Right atrium auricular region (tissue), 2 donors: ENCODE data around the gene KDM2B. TPM values are rescaled to one million over a fixed set of nuclear protein-coding genes. Genes with fewer than 3 reads are reported as not detected.

Source experiments
- DNase-seq: peaks from one replicate; pipeline ENCODE4 v3.0.0-alpha.2; 2019; ENCODE audit warnings: low spot score
- H3K27ac ChIP-seq, 2 donors: fragments of 200-600 bp; sonication (generic); 1 replicate in 1 of 2; 2 replicates in 1 of 2; pipeline ENCODE4 v1.5.1; 2016 to 2019
- H3K27me3 ChIP-seq, 2 donors: fragments of 200-600 bp; sonication (generic); one replicate each; pipeline versions ENCODE4 v1.5.1 to v1.6.0; 2017 to 2019
- H3K36me3 ChIP-seq: fragments of 200-600 bp; sonication (generic); one replicate; pipeline ENCODE4 v1.5.1; 2016
- H3K4me1 ChIP-seq, 2 donors: fragments of 200-600 bp; sonication (generic); one replicate each; pipeline versions ENCODE4 v1.5.1 to v1.6.0; 2017 to 2019
- H3K4me3 ChIP-seq, 2 donors: fragments of 200-600 bp; sonication (generic); 1 replicate in 1 of 2; 2 replicates in 1 of 2; pipeline ENCODE4 v1.5.1; 2017 to 2019; ENCODE audit warnings: mild to moderate bottlenecking in 1 of 2, moderate library complexity in 1 of 2
- H3K9me3 ChIP-seq, 2 donors: fragments of 200-600 bp; sonication (generic); one replicate each; pipeline ENCODE4 v1.5.1; 2019
- total RNA-seq, 2 donors: library from RNA; depleted of rRNA; stranded (reverse); fragments of >200 nt; gene quantifications; one replicate each; pipeline ENCODE4 v1.1.0, GENCODE V29; 2016
- TF ChIP-seq, protein P1 (sequence below), 2 donors: fragments of 200-600 bp; sonication (generic); IDR thresholded peaks; one replicate each; pipeline ENCODE4 v1.5.1; 2019; ENCODE audit warnings: antibody characterized with exemption in 2 of 2

Gene KDM2B
- total RNA-seq, 2 donors from 2014 or later = 9.5 to 10.8 TPM

DNA sequence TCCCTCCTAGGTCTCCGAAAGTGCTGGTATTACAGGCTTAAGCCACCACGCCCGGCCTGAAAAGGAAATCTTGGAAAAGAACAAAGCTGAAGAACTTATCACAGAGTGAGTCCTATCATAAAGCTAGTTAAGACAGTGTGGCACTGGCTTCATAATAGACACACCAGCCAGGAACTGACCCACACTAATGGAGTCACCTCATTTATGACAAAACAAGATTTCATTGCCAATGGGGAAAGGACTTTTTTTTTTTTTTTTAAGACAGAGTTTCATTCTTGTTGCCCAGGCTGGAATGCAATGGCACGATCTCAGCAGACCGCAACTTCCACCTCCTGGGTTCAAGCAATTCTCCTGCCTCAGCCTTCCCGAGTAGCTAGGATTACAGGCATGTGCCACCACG lies 15.7 kb downstream of the KDM2B start:
- H3K36me3 ChIP-seq = no peaks in the 10 kb centered on the region
- H3K4me3 ChIP-seq = no peak overlapping the region
- no peak for DNase-seq
- H3K4me1 ChIP-seq = peaks cover 0 to 15% of the 10 kb centered on the region in 2 donors
- no peak overlapping the region for H3K27ac ChIP-seq
- no peaks in the 10 kb centered on the region for H3K27me3 ChIP-seq
- no peaks in the 10 kb centered on the region for H3K9me3 ChIP-seq
- TF ChIP-seq, protein P1, sequence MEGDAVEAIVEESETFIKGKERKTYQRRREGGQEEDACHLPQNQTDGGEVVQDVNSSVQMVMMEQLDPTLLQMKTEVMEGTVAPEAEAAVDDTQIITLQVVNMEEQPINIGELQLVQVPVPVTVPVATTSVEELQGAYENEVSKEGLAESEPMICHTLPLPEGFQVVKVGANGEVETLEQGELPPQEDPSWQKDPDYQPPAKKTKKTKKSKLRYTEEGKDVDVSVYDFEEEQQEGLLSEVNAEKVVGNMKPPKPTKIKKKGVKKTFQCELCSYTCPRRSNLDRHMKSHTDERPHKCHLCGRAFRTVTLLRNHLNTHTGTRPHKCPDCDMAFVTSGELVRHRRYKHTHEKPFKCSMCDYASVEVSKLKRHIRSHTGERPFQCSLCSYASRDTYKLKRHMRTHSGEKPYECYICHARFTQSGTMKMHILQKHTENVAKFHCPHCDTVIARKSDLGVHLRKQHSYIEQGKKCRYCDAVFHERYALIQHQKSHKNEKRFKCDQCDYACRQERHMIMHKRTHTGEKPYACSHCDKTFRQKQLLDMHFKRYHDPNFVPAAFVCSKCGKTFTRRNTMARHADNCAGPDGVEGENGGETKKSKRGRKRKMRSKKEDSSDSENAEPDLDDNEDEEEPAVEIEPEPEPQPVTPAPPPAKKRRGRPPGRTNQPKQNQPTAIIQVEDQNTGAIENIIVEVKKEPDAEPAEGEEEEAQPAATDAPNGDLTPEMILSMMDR (IDR thresholded peaks at IDR 0.05) = no peak

DNA sequence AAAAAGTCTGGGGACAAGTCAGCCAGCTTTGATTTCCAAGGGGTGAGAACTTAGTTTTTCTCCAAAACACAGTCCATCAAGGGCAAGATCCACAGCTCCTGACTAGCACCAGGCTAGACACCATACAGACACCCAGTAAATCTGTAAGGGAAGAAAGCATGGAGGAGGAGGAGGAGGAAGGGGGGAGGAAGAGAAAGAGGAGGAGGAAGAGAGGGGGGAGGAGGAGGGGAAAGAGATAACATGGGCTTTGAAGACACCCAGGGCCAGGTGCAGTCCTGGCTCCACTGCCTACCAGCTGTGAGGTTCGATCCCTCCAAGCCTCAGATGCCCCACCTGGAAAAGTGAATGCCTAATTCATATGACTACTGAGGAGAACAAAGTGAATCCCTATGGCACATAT lies 18.3 kb downstream of the KDM2B start:
- Histone ChIP-seq H3K4me1 (no peaks in the 10 kb centered on the region), H3K36me3 (no peaks in the 10 kb centered on the region), H3K4me3 (no peak overlapping the region), H3K27ac (no peak overlapping the region), H3K27me3 (no peaks in the 10 kb centered on the region), H3K9me3 (no peaks in the 10 kb centered on the region)
- no peak for DNase-seq
- TF ChIP-seq, protein P1 (IDR thresholded peaks at IDR 0.05) = no peak

DNA sequence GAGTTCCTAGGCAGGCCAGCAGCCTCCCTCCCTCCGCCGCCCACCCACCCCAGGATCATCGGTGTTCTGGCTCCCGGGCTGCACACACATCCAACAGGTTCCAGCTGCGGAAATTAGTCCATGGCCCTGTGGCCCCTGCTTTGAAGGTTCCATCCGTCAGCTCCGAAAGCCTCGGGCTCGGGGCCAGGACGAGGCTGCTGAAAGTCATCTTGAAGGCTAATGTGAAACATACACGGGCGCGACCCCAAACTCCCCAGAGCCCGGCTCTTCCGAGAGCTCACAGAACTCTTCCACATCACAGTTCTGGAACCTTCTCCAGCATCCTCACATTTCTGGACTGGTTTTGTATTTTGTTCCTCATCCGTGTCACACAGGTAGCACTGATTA lies 19.8 kb downstream of the KDM2B start:
- Histone ChIP-seq H3K27ac (no peak overlapping the region), H3K4me1 (no peaks in the 10 kb centered on the region), H3K27me3 (no peaks in the 10 kb centered on the region), H3K36me3 (no peaks in the 10 kb centered on the region), H3K4me3 (no peak overlapping the region), H3K9me3 (no peaks in the 10 kb centered on the region)
- TF ChIP-seq, protein P1 (IDR thresholded peaks at IDR 0.05) = no peak
- no peak for DNase-seq

DNA sequence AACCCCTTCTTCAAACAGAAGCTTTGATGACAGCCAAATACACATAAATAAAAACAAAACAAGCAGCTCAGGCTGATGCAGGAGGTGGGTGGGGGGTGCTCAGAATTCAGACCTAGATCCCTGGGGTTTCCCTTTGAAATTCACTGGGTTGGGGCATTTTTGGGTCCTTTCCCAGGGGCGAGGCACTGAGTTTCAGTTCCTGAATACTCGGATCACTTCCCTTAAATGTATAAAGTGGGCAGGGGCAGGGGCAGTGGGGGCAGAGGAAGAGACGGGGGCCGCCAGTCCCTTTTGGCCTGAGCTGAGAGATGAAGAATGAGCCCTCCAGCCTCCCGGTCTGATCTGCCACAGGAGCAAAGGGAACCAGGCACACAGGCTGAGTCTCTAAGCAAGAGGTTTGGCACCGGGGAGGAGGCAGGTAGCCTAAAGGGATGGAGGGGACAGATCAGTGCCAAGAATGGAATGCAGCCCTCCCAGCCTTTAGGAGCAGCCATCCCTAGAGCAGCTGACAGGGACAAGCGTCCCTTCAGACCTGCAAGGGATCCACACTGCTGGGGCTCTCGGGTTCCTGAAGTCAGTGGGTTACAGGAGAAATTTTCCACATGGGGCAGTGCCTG lies 20.3 kb downstream of the KDM2B start:
- H3K36me3 ChIP-seq = no peaks in the 10 kb centered on the region
- no peaks in the 10 kb centered on the region for H3K4me1 ChIP-seq
- H3K9me3 ChIP-seq = no peaks in the 10 kb centered on the region
- H3K4me3 ChIP-seq = no peak overlapping the region
- no peak overlapping the region for H3K27ac ChIP-seq
- TF ChIP-seq, protein P1 (IDR thresholded peaks at IDR 0.05) = no peak
- DNase-seq = no peak
- no peaks in the 10 kb centered on the region for H3K27me3 ChIP-seq

DNA sequence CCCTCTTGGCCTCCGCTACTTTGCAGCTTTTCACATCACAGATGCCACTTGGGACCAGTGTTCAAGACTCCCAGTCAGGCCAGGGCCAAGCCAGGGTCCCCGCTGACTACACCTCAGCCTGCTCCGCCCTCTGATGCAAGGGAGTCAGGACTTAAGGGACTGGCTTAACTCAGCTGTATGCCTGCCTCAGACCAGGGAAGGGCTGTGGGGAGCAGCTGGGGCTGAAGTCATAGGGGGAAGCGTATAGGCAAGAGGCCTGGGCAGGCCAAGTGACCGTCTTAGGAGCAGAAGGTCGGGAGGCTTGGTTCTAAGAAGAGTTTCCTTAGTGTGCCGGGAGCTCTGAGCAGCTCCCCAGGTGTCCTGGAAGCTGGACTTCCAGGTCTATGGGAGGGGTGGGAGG lies 21.9 kb downstream of the KDM2B start:
- Histone ChIP-seq H3K4me1 (no peaks in the 10 kb centered on the region), H3K27ac (no peak overlapping the region), H3K36me3 (no peaks in the 10 kb centered on the region), H3K9me3 (no peaks in the 10 kb centered on the region), H3K27me3 (no peaks in the 10 kb centered on the region), H3K4me3 (no peak overlapping the region)
- TF ChIP-seq, protein P1 (IDR thresholded peaks at IDR 0.05) = no peak
- no peak for DNase-seq
